ENCODE data around the gene STX18.
"Not testable (repeated sequence)": the region's sequence is repeated elsewhere in the genome, so short reads cannot be mapped to it uniquely, and the experiment has no call there.

DNA sequence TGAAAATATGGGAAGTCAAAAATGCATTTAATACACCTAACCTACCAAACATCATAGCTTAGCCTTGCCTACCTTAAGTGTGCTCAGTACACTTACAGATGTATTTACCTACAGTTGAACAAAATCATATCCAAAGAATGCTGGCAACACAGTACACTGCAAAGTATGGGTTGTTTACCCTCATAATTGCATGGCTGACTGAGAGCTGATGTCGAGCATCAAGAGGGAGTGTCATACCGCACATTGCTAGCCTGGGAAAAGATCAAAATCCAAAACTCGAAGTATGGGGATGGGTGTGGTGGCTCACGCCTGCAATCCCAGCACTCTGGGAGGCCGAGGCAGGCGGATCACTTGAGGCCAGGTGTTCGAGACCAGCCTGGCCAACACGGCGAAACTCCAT lies 36.6 kb downstream of the STX18 start:
- TF ChIP-seq, protein P1, sequence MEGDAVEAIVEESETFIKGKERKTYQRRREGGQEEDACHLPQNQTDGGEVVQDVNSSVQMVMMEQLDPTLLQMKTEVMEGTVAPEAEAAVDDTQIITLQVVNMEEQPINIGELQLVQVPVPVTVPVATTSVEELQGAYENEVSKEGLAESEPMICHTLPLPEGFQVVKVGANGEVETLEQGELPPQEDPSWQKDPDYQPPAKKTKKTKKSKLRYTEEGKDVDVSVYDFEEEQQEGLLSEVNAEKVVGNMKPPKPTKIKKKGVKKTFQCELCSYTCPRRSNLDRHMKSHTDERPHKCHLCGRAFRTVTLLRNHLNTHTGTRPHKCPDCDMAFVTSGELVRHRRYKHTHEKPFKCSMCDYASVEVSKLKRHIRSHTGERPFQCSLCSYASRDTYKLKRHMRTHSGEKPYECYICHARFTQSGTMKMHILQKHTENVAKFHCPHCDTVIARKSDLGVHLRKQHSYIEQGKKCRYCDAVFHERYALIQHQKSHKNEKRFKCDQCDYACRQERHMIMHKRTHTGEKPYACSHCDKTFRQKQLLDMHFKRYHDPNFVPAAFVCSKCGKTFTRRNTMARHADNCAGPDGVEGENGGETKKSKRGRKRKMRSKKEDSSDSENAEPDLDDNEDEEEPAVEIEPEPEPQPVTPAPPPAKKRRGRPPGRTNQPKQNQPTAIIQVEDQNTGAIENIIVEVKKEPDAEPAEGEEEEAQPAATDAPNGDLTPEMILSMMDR (IDR thresholded peaks at IDR 0.05; ENCODE audit: low read depth, low read length, missing input control): not testable (repeated sequence)
- TF ChIP-seq, protein P2, sequence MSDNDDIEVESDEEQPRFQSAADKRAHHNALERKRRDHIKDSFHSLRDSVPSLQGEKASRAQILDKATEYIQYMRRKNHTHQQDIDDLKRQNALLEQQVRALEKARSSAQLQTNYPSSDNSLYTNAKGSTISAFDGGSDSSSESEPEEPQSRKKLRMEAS (IDR thresholded peaks at IDR 0.05): not testable (repeated sequence)
- TF ChIP-seq GABPA (IDR thresholded peaks at IDR 0.05 in 1 of 2, conservative IDR thresholded peaks at IDR 0.05 in 1 of 2); YY1 (IDR thresholded peaks at IDR 0.05); RAD21 (IDR thresholded peaks at IDR 0.05); SP1 (IDR thresholded peaks at IDR 0.05); HNF4A (conservative IDR thresholded peaks at IDR 0.05); FOXA1 (IDR thresholded peaks at IDR 0.05): not testable (repeated sequence)
- TF ChIP-seq, protein P3, sequence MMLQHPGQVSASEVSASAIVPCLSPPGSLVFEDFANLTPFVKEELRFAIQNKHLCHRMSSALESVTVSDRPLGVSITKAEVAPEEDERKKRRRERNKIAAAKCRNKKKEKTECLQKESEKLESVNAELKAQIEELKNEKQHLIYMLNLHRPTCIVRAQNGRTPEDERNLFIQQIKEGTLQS (IDR thresholded peaks at IDR 0.05): not testable (repeated sequence)

Measured in liver (tissue), 3 donors.